Endothelial cell of umbilical vein (primary cell): Measurements from ENCODE around the gene GPR37L1. TPM values are rescaled to one million over a fixed set of nuclear protein-coding genes. Genes with fewer than 3 reads are reported as not detected.

Source experiments
- BruUV-seq: library from RNA; stranded (reverse); fragments of 400-500 nt; replicated peaks from 2 replicates; lab custom pipeline; 2021; lab: Mats Ljungman, UMichigan
- CTCF ChIA-PET: fragments of 300-600, 350-600 bp; sonication (Branson Sonifier 250); formaldehyde crosslinking; loops from one replicate; lab custom pipeline; 2021; ENCODE audit warnings: antibody characterized with exemption, inconsistent platforms; lab: Charles Lee
- POLR2A ChIA-PET: fragments of 300-600, 350-600 bp; sonication (Branson Sonifier 250); formaldehyde crosslinking; loops from one replicate; lab custom pipeline; 2021; ENCODE audit warnings: antibody characterized with exemption, inconsistent platforms; lab: Charles Lee
- DNase-seq: peaks from one replicate; pipeline ENCODE4 v3.0.0-alpha.2; 2011; ENCODE audit warnings: low read depth, low spot score
- FAIRE-seq: peaks from 2 replicates; lab custom pipeline; 2011; peaks lifted over from hg19 to GRCh38; lab: Jason Lieb, UNC
- H2AFZ ChIP-seq: 2 replicates; pipeline ENCODE4 v1.6.0; 2012; ENCODE audit warnings: low read depth, low read length, control low read depth, inconsistent platforms
- H3K27ac ChIP-seq: 2 replicates; pipeline ENCODE4 v1.5.1; 2011; ENCODE audit warnings: low read depth, mild to moderate bottlenecking, control low read depth, low read length, moderate library complexity; ENCODE audit not compliant: insufficient read depth
- H3K27me3 ChIP-seq, 2 experiments: 2 replicates each; pipeline versions ENCODE4 v1.6.0 to v1.6.1; 2011; ENCODE audit warnings: low read length in 2 of 2, mixed read lengths in 1 of 2; ENCODE audit not compliant: control insufficient read depth in 2 of 2, insufficient read depth in 2 of 2
- H3K36me3 ChIP-seq, 2 experiments: 2 replicates in 1 of 2; 3 replicates in 1 of 2; pipeline ENCODE4 v1.5.1; 2011; ENCODE audit warnings: low read length in 2 of 2, mild to moderate bottlenecking in 1 of 2, moderate library complexity in 1 of 2; ENCODE audit not compliant: control insufficient read depth in 2 of 2, insufficient read depth in 2 of 2; ENCODE audit errors: extremely low read depth in 1 of 2
- H3K4me1 ChIP-seq: 3 replicates; pipeline ENCODE4 v1.5.1; 2011; ENCODE audit warnings: mild to moderate bottlenecking, low read length; ENCODE audit not compliant: control insufficient read depth, insufficient read depth; ENCODE audit errors: extremely low read depth
- H3K4me2 ChIP-seq: 2 replicates; pipeline ENCODE4 v1.6.1; 2011; ENCODE audit warnings: low read length, control low read depth, mixed read lengths; ENCODE audit not compliant: insufficient read depth
- H3K4me3 ChIP-seq, 3 experiments: fragments of 200-600 bp in 1 of 3; sonication (generic), shearing (Covaris generic) in 1 of 3; replicated peaks in 1 of 3; 2 replicates each; pipeline ENCODE4 v1.5.1; 2011 to 2016; ENCODE audit warnings: control low read depth in 3 of 3, low read length in 3 of 3, mild to moderate bottlenecking in 2 of 3, inconsistent platforms in 1 of 3, low read depth in 1 of 3, moderate library complexity in 1 of 3; ENCODE audit not compliant: insufficient read depth in 1 of 3
- H3K79me2 ChIP-seq: 2 replicates; pipeline ENCODE4 v1.6.0; 2012; ENCODE audit warnings: low read length, inconsistent platforms; ENCODE audit not compliant: control insufficient read depth, insufficient read depth
- H3K9ac ChIP-seq: replicated peaks from 2 replicates; pipeline ENCODE3; 2011; ENCODE audit warnings: low read length, control low read depth; ENCODE audit not compliant: insufficient read depth; ENCODE audit errors: extremely low read depth
- H3K9me1 ChIP-seq: replicated peaks from 3 replicates; pipeline ENCODE4 v1.6.0; 2011; ENCODE audit warnings: mild to moderate bottlenecking, low read length; ENCODE audit not compliant: control insufficient read depth, insufficient read depth; ENCODE audit errors: extremely low read depth
- H3K9me3 ChIP-seq: replicated peaks from 2 replicates; pipeline ENCODE4 v1.5.1; 2012; ENCODE audit warnings: low read length, inconsistent platforms; ENCODE audit not compliant: control insufficient read depth, insufficient read depth
- H4K20me1 ChIP-seq: replicated peaks from 2 replicates; pipeline ENCODE3; 2011; ENCODE audit warnings: mild to moderate bottlenecking, low read length; ENCODE audit not compliant: control insufficient read depth, insufficient read depth; ENCODE audit errors: extremely low read depth
- EZH2 ChIP-seq: IDR thresholded peaks from 2 replicates; pipeline ENCODE4 v1.6.1; 2012; ENCODE audit warnings: borderline replicate concordance, low read depth, mild to moderate bottlenecking, moderate library complexity, low read length, inconsistent platforms; ENCODE audit not compliant: severe bottlenecking
- FOS ChIP-seq: IDR thresholded peaks from 2 replicates; pipeline ENCODE4 v1.6.1; 2011; ENCODE audit warnings: mild to moderate bottlenecking, low read length, moderate library complexity, borderline replicate concordance; ENCODE audit not compliant: insufficient read depth
- GATA2 ChIP-seq: IDR thresholded peaks from 2 replicates; pipeline ENCODE4 v1.7.0; 2011; ENCODE audit warnings: low read depth, mild to moderate bottlenecking, moderate library complexity, mixed read lengths, low read length; ENCODE audit not compliant: insufficient read length, insufficient read depth
- JUN ChIP-seq: IDR thresholded peaks from 2 replicates; pipeline ENCODE4 v1.6.1; 2011; ENCODE audit warnings: borderline replicate concordance, low read depth; ENCODE audit not compliant: insufficient read length, insufficient read depth
- MAX ChIP-seq: IDR thresholded peaks from 2 replicates; pipeline ENCODE4 v1.6.1; 2011; ENCODE audit not compliant: insufficient read depth, insufficient read length
- MYC ChIP-seq: IDR thresholded peaks from one replicate; pipeline ENCODE4 v1.6.1; 2011; ENCODE audit warnings: mild to moderate bottlenecking, low read depth, low read length
- POLR2A ChIP-seq: IDR thresholded peaks from 2 replicates; pipeline ENCODE4 v1.6.1; 2012; ENCODE audit warnings: low read depth, mild to moderate bottlenecking, control low read depth, low read length
- POLR2AphosphoS5 ChIP-seq: IDR thresholded peaks from 2 replicates; pipeline ENCODE4 v1.6.1; 2012; ENCODE audit warnings: low read depth, mild to moderate bottlenecking, control low read depth, low read length, moderate library complexity; ENCODE audit not compliant: insufficient read depth
- dilution Hi-C: fragments of 300-500 bp; cut with MboI; formaldehyde crosslinking; loops from one replicate; pipeline ENCODE4 v1.15.0; 2019; ENCODE audit warnings: low sequenced_read_pairs; ENCODE audit not compliant: extremely low pct_ligation_motif_present
- intact Hi-C: fragments of 100-400 bp; cut with micrococcal nuclease; formaldehyde crosslinking; loops from one replicate; pipeline ENCODE4 v1.10.0; 2022
- polyA plus RNA-seq, 4 experiments: library from polyadenylated mRNA; depleted of rRNA in 3 of 4; stranded (reverse) in 3 of 4; unstranded in 1 of 4; fragments of >200 nt; gene quantifications; 2 replicates each; pipeline versions ENCODE4 v1.2.1 to v1.2.3, GENCODE V29; 2011 to 2012; ENCODE audit warnings: missing spikeins in 1 of 4
- total RNA-seq: library from RNA; stranded (reverse); gene quantifications from 2 replicates; pipeline ENCODE4 v1.2.3, GENCODE V29; 2021
- TF ChIP-seq, protein P1 (sequence below), 2 donors: IDR thresholded peaks; 1 replicate in 1 of 2; 2 replicates in 1 of 2; pipeline ENCODE4 v1.5.1; 2011; ENCODE audit warnings: low read length in 2 of 2, mild to moderate bottlenecking in 2 of 2, moderate library complexity in 2 of 2, control low read depth in 1 of 2, inconsistent platforms in 1 of 2, low read depth in 1 of 2; ENCODE audit not compliant: insufficient read depth in 1 of 2; ENCODE audit errors: extremely low read depth in 1 of 2

GPR37L1 gene
- total and polyA plus RNA-seq, 2 donors (not counting 3 experiments of a cell fraction or from before 2014, with no cell fraction given), result not detected

DNA sequence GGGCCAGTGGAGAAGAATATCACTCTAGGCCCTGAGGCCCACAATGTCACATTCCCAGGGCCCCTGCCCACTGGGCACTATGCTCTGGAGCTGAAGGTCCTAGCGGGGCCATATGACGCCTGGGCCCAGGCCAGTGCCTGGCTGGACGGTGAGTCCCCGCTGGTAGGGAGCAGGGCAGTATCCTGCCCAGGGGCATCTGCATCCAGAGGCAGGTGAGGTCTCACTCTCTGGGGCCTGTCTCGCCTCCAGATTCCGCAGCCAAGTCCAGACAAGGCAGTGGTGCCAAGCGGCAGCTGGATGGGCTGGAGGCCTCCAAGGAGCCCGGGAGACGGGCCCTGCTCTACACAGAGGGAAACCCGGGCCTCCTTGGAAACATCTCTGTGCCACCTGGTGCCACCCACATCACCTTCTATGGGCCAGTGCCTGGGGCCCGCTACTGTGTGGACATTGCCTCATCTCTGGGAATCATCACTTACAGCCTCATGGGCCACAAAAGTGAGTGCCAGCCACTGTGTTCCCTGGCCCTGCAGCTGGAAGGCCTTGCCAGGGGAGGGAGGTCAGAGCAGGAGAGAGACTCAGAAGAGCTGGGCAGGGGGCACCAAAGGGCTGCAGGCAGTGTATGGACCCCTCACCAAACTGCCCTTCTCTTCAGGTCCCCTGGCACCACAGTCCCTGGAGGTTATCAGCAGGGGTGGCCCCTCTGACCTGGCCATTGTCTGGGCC lies 48.7 kb downstream of the GPR37L1 start:
- Histone ChIP-seq H3K27ac (no peak overlapping the region), H3K4me2 (no peak overlapping the region), H3K9me1 (no peaks in the 10 kb centered on the region), H3K27me3 (no peaks in the 10 kb centered on the region), H3K9me3 (no peaks in the 10 kb centered on the region), H3K4me3 (no peak overlapping the region), H3K4me1 (no peaks in the 10 kb centered on the region), H3K36me3 (no peaks in the 10 kb centered on the region), H3K9ac (no peak overlapping the region), H2AFZ (no peak overlapping the region), H4K20me1 (no peaks in the 10 kb centered on the region), H3K79me2 (no peaks in the 10 kb centered on the region)
- ChIA-PET POLR2A (no interaction called here), CTCF (interaction anchor here (0.6 to 1.3 kb wide), 2 partner anchors 50 to 65 kb away, joined by 3 read pairs; no protein-coding TSS in a partner anchor)
- TF ChIP-seq POLR2A (no peak), GATA2 (no peak), MAX (no peak), POLR2AphosphoS5 (no peak), JUN (no peak), MYC (no peak), EZH2 (no peak), FOS (no peak)
- TF ChIP-seq, protein P1, sequence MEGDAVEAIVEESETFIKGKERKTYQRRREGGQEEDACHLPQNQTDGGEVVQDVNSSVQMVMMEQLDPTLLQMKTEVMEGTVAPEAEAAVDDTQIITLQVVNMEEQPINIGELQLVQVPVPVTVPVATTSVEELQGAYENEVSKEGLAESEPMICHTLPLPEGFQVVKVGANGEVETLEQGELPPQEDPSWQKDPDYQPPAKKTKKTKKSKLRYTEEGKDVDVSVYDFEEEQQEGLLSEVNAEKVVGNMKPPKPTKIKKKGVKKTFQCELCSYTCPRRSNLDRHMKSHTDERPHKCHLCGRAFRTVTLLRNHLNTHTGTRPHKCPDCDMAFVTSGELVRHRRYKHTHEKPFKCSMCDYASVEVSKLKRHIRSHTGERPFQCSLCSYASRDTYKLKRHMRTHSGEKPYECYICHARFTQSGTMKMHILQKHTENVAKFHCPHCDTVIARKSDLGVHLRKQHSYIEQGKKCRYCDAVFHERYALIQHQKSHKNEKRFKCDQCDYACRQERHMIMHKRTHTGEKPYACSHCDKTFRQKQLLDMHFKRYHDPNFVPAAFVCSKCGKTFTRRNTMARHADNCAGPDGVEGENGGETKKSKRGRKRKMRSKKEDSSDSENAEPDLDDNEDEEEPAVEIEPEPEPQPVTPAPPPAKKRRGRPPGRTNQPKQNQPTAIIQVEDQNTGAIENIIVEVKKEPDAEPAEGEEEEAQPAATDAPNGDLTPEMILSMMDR (IDR thresholded peaks at IDR 0.05; ENCODE audit: extremely low read depth in 1 of 2, insufficient read depth in 1 of 2, low read depth in 1 of 2, low read length in 2 of 2), result no peak
- FAIRE-seq (no peak), DNase-seq (no peak)
- no TSS peak for BruUV-seq
- intact Hi-C loops, result no loop called here
- dilution Hi-C loops, result no loop called here
